HG03342 (cell line): ENCODE measurements around the gene TGFBR3.

Experiments used
- ATAC-seq: cut with Tn5 transposase; IDR thresholded peaks from one replicate; pipeline ENCODE4 v1.9.1; 2021; ENCODE audit warnings: mild to moderate bottlenecking, moderate library complexity; ENCODE audit not compliant: unreplicated experiment

The TGFBR3 gene

DNA sequence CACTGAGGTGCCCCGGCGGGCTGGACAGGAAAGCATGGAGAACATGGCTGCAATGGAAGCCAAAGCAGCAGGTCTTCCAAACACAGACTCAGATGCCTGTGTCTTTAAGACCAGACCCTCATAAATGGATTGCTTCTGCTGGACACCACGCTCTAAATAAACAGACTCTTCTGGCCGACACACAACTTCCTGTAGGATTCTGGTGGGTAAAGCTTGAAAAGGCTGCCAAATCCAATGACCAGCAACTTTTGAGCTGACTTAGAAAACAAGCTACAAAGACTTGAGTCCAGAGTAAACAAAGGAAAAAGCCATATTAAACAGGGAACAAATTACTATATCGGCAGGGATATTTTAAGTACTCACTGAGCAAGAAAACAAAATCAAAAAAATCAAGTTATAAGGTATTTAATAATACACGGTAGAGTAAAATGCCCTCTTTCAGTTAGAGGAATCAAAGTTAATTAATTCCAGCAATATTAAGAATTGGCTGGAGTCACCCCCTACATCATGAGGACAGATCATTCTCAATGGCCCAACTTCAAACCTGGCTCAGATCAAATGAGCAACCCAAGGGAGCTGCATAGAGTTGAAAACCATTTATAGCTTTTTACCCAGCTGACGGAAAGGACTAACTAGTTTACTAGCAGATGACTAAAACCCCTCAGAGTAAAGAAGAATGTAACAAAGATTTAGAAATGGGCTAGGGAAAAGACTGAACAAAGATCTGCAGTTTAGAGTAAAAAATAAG, 102.4 kb downstream of the TGFBR3 start:
- no peak for ATAC-seq

DNA sequence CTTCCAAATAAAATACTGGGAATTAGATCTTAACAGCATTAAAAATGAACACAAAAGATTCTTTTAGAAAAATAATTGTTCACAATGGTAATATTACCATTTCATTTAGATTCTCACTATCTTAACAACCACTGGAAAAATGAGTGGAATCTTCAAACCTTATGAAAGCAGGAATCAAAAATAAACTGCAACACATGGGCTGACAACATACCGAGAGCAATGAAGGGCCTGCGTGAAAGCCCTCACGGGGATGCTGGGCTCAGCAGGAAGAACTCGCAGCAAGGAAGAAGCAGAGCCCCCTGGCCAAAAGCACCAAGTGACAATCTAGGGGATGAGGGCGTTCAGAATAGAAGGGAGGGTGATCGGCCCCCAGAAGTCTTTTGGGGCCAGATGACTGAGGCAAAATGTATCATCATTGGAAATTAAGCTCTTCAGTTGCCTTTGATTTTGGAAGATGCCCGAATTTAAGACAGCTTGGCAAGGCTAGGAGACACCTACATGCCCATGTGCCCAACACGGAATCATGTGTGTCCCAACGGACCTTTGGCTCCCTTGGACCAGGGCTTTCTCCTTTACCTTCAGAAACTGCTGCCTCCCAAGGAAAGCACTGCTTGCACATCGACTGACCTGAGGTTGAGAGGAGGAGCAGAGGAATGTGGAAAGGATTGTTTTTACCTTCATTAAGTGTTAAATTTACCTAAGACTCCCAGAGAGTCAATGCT, 103.9 kb downstream of the TGFBR3 start:
- ATAC-seq = no peak

DNA sequence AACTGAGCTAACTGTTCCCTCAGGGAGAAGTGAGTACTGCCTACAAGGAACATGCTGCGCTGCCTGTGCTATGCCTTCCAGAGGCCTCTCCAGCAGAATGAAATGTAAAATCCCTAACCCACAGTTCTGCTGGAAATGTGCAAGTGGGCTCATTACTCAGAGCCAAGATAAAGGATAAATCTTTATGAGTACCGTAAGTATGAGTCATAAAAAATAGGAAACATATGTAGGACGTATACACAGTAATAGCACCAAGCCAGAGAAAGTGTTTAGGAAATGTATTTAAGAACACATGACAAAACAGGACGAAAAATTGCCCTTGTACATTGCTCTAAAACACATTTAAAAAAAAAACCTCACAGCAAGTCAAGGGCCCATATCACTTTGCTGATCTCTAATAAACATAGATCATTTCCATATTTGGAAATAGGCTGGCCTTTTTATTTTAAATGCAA, 104.6 kb downstream of the TGFBR3 start:
- ATAC-seq = no peak

DNA sequence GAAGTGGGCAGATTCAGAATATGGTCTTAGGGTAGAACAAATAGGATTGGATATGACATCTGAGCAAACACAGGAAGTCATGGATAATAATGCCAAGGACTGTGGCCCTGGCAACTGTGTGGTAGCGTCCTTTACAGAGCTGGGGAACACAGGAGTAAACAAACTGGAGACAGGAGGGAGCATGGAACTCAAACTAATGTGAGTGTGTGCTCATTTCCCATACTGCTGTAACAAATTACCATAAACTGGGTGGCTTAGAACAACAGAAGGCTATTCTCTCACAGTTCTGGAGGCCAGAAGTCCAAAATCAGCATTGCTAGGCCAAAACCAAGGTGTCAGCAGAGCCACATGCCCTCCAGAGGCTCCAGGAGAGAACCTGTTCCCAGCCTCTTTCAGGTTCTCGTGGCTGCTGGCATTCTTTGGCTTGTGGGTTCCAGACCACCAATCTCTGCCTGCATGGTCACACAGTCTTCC, 106.4 kb downstream of the TGFBR3 start:
- ATAC-seq = no peak

DNA sequence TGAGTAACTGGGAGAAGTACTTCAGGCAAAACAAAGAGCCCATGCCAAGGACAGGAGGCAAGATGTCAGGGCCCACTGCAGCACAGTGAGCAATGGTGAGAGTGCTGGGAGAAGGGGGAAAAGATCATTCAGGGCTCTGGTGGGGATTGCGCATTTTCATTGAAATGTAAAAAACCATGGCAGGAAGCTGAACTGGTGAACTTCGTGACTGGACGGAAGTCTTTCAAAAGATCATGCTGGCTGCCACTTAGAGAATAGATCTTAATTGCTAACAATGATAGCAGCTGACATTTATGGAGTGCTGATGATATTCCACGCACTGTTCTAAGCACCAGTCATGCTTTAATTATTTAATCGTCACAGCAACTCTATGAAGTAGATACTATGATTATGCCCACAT, 107.0 kb downstream of the TGFBR3 start:
- no peak for ATAC-seq

DNA sequence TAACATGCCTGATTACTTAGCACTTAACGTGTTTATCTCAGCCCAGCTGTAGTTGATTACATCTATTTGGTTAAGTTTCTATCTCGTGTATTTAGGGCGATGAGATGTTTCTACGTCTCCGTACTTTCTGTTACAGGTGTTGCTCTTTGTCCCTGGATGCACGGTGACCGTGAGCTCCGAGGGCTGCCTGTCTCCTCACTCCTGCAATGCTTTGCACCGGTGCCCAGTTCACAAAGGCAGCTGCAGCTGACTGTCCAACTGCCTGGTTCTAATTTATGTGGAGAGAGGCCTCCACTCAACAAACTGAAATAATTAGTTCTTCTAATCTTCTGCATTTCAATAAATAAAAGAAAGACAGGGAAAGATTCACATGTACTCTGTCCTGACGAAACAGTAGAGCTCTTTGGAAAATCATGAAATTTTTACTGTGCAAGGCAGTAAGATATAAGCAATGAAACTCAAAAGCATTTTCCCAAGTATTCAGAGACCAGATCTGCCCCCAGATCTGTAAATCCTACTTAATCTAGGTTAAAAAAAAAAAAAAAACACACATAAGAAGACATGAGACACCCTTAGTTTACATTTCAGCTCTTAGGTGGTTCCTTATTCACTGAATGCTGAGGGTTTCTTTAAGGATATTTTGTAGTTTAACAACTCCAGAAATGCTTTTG, 108.2 kb downstream of the TGFBR3 start:
- no peak for ATAC-seq

DNA sequence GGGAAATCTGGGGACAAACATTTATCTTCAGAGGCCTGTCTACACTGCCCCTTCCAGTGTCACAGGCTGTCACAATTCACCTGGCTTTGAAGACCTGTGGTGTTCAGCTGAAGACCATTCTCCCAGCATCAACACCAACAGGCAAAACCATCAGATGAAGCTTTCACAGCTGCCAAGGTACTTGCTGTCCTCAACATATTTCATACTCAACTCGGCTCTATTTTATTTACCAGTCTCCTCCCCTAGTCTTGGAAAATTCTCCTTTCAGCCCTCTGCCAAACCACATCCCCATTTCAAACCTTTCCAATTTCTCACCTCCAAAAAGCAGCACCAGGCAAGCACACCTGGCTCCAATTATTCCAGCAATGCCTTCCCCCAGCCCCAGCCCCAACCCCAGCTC, 108.8 kb downstream of the TGFBR3 start:
- no peak for ATAC-seq

DNA sequence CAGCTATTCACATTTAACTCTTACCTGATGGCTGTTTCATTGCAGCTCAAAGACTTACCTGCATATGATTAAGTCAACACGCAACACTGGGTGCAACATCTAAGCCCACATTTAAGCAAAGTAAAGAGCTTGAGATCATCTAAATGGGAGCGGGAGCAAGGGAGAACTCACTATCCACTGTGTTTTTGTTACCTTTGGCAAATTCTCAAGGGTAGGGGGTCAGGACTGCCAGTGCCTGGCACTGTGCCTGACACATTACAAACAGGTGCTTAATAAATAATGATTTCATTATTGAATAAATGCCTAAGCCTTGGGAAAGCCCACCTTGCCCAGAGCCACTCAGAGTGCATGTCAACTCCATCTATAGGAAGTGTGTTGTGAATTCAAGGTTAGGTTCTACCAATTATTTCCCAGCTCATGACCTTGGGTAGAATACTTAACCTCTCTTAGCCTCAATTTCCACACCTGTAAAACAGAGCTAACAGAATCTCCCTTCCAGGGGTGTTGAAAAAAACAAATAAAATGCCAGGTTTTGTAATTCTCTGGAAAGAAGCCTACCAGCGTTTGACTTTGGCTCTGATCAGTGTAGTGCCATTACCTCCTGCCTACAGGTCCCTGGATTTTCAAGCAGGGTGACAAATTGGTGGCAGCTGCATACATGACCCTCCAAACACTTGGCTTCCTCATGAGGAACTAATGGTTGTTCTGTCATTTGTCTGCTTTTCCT, 109.7 kb downstream of the TGFBR3 start:
- ATAC-seq = no peak

DNA sequence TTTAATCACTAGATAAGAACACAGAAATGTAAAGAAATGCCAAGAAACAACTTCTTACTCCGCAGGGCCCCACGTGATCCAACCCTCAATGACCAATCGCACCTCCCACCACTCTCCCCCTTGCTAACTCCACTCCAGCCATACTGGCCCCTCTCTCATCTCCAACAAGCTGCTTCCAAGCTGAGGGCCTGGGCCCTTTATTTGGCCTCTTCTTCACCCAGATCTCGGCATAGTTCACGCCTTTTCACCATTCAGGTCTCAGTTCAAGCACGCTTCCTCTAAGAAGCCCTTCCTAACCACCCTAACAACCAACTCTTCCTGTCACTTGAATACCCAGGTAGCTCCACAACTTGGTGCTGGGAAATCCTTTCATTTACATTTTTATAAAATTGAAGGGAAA, 110.7 kb downstream of the TGFBR3 start:
- no peak for ATAC-seq

DNA sequence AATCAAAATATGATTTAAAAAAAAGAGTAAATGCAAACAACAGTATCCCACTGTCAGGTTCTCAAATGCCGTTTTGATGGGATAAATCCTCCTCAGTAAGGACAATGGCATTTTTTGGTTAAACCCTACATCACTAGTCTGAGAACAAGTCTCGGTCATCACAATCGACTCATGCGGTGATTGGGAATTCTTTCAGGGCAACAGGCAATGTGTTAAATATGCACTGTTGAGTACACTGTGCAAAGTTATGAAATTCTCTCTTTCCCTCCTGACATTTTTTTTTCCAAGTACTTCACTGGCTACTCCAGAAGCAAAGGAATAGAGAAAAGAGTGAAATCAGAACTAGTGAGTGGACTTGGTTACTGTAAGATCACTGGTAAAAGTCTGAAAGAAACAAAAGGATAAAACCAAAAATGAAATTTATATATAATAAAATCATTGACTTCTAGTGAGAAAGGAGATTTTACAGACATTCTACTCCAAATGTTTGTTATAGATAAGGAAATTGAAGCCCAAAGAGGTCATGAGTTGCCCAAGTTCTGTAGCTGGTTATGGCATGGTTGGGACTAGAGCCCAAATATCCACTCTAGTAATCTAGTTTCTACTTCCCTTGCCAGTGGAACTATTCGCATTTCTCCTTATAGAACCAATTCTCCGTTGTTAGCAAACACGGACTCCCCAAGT, 111.3 kb downstream of the TGFBR3 start:
- no peak for ATAC-seq

DNA sequence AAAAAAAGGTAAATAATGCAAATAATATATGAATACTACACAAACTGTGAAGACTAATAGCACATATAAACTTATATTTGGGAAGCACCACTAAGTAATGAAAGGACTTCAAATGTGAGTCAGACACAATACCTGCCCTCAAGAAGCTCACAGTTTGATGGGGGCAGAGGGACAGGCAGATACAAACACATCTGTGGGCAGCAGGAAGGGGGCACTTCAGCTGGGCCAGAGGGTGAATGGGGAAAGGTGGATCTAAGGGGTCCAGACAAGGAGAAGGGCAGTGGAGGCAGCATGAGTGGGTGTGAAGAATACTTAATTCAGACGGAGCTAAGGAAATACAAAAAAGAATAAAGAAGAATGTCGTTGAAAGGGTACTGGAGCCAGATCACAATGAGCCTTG, 114.2 kb downstream of the TGFBR3 start:
- no peak for ATAC-seq

DNA sequence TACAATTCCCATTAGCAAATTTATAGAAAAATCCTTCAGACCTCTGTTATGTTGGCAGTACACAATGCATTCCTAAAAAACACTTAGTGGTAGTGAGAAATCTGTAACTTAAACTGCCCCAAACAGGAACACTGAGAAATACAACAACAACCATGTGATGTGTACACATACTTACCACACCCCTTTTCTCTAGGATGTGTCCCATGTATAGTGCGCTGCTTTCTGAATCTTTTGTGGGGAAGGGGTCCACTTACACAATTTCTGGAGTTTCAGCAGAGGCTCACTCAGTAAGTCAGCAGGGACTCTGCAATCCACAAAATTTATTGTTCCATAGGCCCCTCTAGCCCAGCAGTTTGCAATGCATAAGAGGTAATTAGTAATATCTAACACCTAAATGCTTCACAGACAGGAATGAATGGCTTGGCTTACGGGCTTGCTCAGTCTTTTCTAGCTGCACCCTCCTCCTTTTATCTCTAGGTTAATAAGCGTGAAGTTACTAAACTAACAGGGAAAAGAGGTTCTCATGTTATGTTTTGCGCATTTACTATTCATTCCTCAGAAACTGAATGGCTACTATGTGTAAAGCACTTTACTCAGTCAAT, 115.2 kb downstream of the TGFBR3 start:
- ATAC-seq = no peak

DNA sequence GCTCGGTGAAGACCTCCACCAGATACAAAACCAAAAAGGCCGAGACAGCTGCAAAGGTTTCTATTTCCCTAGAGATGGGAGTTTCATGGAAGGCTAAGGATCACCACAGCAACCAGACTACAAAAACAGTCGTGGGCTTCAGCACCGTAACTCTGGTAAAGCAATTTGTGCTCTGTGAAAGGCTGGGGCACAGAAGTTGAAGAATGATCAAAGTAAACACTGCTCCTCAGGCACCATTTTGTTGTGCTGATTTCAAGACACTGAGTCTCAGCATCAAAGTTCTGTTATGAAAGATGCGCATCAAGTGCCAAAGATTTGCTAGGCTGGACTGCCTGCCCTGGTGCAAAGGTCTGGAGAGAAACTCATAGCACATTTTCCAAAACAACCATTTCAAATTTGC, 116.2 kb downstream of the TGFBR3 start:
- ATAC-seq = no peak

DNA sequence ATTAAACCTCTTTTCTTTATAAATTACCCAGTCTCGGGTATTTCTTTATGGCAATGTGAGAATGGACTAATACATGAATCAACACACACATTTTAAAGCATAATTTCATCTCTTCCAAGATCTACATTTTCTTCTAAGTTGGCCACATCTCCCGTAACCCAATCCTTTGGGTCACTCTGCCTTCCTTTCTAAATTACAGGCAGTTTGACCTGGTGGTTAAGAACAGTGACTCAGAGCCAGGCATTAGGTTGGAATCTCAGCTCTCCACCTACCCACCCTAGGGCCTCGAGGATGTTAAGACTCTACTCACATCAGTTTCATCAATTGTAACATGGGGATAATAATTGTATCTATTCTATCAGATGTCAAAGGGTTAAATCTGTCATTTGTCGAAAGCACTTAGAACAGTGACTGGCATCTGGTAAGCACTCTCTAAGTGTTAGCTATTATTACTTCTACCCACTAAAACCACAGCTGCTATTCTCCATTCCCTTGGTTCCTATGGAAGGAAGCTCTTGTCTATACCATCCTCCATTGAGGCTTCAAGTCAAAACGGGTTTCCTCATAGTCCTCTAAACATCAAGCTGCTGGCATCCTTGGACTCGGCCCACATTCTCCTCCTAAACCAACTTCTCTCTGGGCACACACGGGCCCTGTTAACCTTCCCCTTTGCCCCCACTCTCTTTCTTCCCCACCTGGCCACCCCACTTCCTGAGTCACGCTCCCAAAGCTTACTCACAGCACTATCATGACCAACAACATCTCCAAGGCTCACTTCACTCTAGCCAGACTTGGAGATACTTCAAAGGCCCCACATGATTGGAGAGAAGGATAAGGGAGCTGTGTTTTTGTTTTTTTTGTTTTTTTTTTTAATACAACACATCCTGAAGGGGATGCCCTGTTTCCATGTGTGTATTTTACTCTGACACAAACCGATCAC, 116.9 kb downstream of the TGFBR3 start:
- no peak for ATAC-seq

DNA sequence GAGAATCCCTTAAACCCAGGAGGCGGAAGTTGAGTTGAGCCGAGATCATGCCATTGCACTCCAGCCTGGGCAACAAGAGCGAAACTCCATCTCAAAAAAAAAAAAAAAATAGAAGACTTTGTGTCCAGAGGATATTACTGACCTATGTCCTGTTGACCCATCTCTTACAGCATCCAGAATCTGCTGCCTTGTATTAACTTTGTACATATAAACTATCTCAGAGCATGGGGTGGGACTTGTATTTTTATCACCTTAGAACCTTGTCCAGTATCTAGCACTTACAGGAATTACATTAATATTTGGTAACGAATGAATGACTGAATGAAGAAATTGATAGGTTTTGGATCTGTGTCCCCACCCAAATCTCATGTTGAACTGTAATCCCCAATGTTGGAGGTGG, 117.8 kb downstream of the TGFBR3 start:
- no peak for ATAC-seq

DNA sequence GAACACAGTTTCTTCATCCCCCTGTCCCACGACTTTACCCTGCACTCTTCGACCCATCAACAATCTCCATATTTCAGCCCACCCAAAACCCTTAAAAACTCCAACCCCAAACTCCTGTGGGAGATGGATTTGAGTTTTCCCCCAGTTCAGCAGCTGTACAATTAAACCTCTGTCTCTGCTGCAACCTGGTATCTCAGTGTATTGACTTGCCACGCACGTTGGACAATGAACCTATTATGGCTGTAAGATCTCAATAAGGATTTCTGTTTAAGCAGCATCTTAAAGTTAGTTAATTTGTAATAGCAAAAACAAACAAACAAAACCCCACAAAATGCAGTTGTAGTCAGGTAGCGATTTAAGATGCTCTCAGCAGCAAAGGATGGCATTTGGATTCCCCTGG, 119.1 kb downstream of the TGFBR3 start:
- ATAC-seq = no peak

DNA sequence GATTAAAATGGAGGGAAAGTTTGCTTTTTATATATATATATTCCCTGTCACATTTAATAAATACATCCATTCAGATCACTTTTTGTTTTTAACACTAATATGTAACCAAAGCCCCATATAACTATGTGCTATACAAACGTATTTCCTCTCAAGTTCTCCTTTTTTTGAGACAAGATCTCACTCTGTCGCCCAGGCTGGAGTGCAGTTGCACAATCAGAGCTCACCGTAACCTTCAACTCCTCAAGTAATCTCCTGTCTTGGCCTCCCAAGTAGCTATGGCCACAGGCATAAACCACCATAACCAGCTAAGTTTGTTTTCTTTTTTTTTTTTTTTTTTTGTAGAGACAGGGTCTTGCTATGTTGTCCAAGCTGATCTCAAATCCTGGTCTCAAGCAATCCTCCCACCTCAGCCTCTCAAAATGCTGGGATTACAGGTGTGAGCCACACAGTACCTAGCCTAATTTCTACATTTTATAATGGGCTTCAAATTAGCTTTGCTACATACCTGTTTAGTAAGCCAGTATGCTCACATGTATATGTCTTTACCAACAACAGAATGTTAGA, 120.0 kb downstream of the TGFBR3 start:
- ATAC-seq = no peak

DNA sequence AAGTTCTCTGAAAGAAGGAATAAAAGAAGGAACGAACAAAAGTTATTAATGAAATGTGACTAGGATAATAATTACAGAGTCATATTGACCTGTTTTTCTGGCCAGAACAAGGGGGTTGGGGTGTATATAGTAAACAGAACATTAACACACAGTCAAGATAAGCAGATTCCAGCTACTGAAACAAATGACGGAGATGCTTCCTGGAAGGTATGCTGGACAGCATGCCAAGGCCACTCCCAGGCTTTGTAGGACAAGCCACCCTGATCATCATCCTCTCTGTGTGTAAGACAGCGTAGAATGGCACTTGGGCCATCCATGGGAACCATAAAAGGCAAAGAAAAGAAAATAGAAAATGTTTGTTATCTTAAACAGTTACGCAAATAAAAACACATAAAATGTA, 120.7 kb downstream of the TGFBR3 start:
- no peak for ATAC-seq
